ENCODE results near the gene SLC38A1.
"Not testable (repeated sequence)": the region's sequence is repeated elsewhere in the genome, so short reads cannot be mapped to it uniquely, and the experiment has no call there.

SLC38A1 gene

GRCh38 chr12:46263140-46264016 is 5.5 kb downstream of the SLC38A1 start:
- DNase-seq: no peak

- DNase-seq: no peak
Measured at GRCh38 chr12:46261646-46262045, 7.2 kb downstream of the SLC38A1 start.

- DNase-seq: no peak
Measured at GRCh38 chr12:46260913-46261476, 7.8 kb downstream of the SLC38A1 start.

- DNase-seq: no peak
Measured at GRCh38 chr12:46260124-46260912, 8.5 kb downstream of the SLC38A1 start.

GRCh38 chr12:46259713-46260112 is 9.1 kb downstream of the SLC38A1 start:
- DNase-seq: no peak

GRCh38 chr12:46259071-46259470 is 9.8 kb downstream of the SLC38A1 start:
- DNase-seq: no peak

- DNase-seq: no peak
Measured at GRCh38 chr12:46258129-46258528, 10.7 kb downstream of the SLC38A1 start.

GRCh38 chr12:46256942-46257341 is 11.9 kb downstream of the SLC38A1 start:
- DNase-seq: no peak

- DNase-seq: no peak
Measured at GRCh38 chr12:46253544-46254162, 15.2 kb downstream of the SLC38A1 start.

GRCh38 chr12:46251994-46252393 is 16.8 kb downstream of the SLC38A1 start:
- DNase-seq: not testable (repeated sequence)

- not testable (repeated sequence) for DNase-seq
Measured at GRCh38 chr12:46249960-46250359, 18.9 kb downstream of the SLC38A1 start.

- no peak for DNase-seq
Measured at GRCh38 chr12:46246021-46246700, 22.7 kb downstream of the SLC38A1 start.

GRCh38 chr12:46244997-46245396 is 23.8 kb downstream of the SLC38A1 start:
- DNase-seq: no peak

- no peak for DNase-seq
Measured at GRCh38 chr12:46244273-46244915, 24.4 kb downstream of the SLC38A1 start.

GRCh38 chr12:46242569-46242968 is 26.3 kb downstream of the SLC38A1 start:
- DNase-seq: no peak

GRCh38 chr12:46240436-46240835 is 28.4 kb downstream of the SLC38A1 start:
- DNase-seq: no peak

GRCh38 chr12:46238821-46239220 is 30.0 kb downstream of the SLC38A1 start:
- no peak for DNase-seq

GRCh38 chr12:46237371-46238045 is 31.3 kb downstream of the SLC38A1 start:
- DNase-seq: no peak

- no peak for DNase-seq
Measured at GRCh38 chr12:46234000-46234399, 34.8 kb downstream of the SLC38A1 start.

GRCh38 chr12:46233423-46233822 is 35.4 kb downstream of the SLC38A1 start:
- no peak for DNase-seq

- no peak for DNase-seq
Measured at GRCh38 chr12:46230983-46231382, 37.9 kb downstream of the SLC38A1 start.

Data from CD4-positive, alpha-beta T cell treated with Interleukin-15 for 1 hour (primary cell).